ENCODE measurements around the gene IL12RB2. TPM values are rescaled to one million over a fixed set of nuclear protein-coding genes. Genes with fewer than 3 reads are reported as not detected.
"Not testable (repeated sequence)": the region's sequence is repeated elsewhere in the genome, so short reads cannot be mapped to it uniquely, and the experiment has no call there.

IL12RB2 gene
- total RNA-seq, 2 donors from 2014 or later = 2.1 to 3.4 TPM

DNA sequence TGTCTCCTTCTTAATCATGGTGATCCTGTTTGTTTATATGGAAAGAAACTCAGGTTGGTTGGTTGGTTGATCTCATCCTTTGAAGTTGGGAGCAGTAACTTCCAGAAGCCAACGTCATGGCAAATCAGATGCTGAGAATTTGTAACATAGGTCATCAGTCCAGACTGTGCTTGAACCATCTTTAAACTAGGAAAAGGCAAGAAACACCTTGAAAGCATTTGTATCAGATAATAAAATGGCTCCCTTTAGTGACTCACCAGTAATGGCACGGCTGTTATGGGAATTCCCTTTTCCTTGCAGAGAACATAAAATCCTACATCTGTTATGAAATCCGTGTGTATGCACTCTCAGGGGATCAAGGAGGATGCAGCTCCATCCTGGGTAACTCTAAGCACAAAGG lies 64.5 kb downstream of the IL12RB2 start:
- H3K9me3 ChIP-seq (ENCODE audit: control insufficient read depth, low read length, poor library complexity, severe bottlenecking) = no peaks in the 10 kb centered on the region
- no peak for ATAC-seq
- Mint-ChIP-seq H3K36me3 (ENCODE audit: low read depth) (peaks cover 2% of the 10 kb centered on the region), H3K27me3 (no peaks in the 10 kb centered on the region), H3K4me1 (no peaks in the 10 kb centered on the region), H3K27ac (no peak overlapping the region), H3K4me3 (no peak overlapping the region)
- DNase-seq = no peak

DNA sequence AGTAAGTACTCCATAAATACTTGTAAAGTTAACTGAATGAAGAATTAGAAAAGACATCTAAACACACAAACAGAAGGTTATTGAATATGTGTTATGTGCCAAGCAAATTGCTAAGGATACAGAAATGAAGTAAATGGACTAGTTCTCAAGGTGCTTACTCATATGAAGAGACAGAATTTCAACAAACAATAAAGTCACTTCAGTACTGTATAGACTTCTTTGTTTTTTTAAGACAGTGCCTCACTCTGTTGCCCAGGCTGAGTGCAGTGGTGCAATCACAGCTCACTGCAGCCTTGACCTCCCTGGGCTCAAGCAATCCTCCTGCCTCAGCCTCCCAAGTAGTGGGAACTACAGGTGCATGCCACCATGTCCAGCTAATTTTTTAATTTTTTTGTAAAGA lies 65.2 kb downstream of the IL12RB2 start:
- H3K9me3 ChIP-seq (ENCODE audit: control insufficient read depth, low read length, poor library complexity, severe bottlenecking) = no peaks in the 10 kb centered on the region
- Mint-ChIP-seq H3K36me3 (ENCODE audit: low read depth) (peaks cover 2% of the 10 kb centered on the region), H3K4me3 (no peak overlapping the region), H3K4me1 (no peaks in the 10 kb centered on the region), H3K27ac (no peak overlapping the region), H3K27me3 (no peaks in the 10 kb centered on the region)
- ATAC-seq (no peak), DNase-seq (no peak)

DNA sequence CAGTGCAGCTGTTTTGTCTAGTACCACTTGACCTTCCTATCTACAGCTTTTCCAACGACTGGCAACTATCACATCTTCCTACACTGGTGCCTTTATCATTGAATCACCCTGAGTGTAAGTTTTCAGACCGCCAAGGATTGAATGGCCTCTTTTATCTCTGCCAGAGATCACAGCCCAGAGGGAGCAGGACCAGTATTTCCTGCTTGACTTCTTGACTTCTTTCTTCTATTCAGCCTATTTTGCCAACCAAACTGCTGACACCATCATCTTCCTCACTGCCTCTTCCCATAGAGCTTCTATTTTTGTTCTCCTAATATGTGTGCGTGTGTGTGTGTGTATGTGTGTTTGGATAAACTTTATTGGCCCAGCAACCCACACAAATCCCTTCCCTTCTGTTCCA lies 68.7 kb downstream of the IL12RB2 start:
- H3K9me3 ChIP-seq (ENCODE audit: control insufficient read depth, low read length, poor library complexity, severe bottlenecking) = no peaks in the 10 kb centered on the region
- ATAC-seq (no peak), DNase-seq (no peak)
- Mint-ChIP-seq H3K36me3 (ENCODE audit: low read depth) (peaks cover 2% of the 10 kb centered on the region), H3K4me1 (no peaks in the 10 kb centered on the region), H3K4me3 (no peak overlapping the region), H3K27ac (no peak overlapping the region), H3K27me3 (no peaks in the 10 kb centered on the region)

DNA sequence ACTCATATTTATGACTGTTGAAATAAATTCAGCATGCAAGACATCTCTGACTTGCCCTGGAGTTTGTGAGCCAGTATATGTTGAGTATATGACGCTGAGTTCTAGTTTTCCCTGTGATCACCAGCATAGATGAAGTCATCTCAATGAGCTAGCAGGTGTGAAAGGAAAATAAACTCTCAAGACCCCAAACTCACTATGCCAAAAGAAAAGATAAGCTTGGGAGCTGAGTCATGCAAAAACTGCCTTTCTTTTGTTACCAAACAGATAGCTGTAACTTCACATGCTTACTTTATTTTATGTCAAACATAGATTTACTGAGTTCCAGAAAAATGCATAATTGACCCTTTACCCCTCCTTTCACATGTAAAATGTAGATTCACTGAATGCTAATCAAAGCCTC lies 69.6 kb downstream of the IL12RB2 start:
- no peaks in the 10 kb centered on the region for H3K27me3 Mint-ChIP-seq
- peaks cover 2% of the 10 kb centered on the region for H3K36me3 Mint-ChIP-seq (ENCODE audit: low read depth)
- ATAC-seq = no peak
- H3K4me3 Mint-ChIP-seq = no peak overlapping the region
- no peak for DNase-seq
- no peaks in the 10 kb centered on the region for H3K9me3 ChIP-seq (ENCODE audit: control insufficient read depth, low read length, poor library complexity, severe bottlenecking)
- no peak overlapping the region for H3K27ac Mint-ChIP-seq
- no peaks in the 10 kb centered on the region for H3K4me1 Mint-ChIP-seq

DNA sequence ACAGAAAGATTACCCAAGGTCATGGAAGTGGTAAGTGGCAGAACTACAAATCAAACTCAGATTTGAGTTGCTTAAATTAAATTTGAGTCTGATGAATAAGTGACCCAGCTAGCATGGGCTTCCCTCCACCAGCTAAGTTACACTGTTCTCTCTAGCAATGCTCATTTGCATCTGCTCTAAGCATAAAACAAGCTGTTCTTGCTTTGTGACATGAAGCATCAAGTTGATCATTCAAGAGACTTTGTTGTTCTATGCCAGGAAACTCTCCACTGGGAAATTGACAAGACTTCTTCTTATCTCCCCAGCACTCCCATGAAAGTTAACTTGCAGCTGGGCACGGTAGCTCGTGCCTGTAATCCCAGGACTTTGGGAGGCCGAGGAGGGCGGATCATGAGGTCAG lies 73.5 kb downstream of the IL12RB2 start:
- ATAC-seq (no peak), DNase-seq (no peak)
- Mint-ChIP-seq H3K27me3 (no peaks in the 10 kb centered on the region), H3K4me1 (no peaks in the 10 kb centered on the region), H3K4me3 (no peak overlapping the region), H3K36me3 (ENCODE audit: low read depth) (peaks cover 5% of the 10 kb centered on the region), H3K27ac (no peak overlapping the region)
- peaks cover 5% of the 10 kb centered on the region for H3K9me3 ChIP-seq (ENCODE audit: control insufficient read depth, low read length, poor library complexity, severe bottlenecking)

DNA sequence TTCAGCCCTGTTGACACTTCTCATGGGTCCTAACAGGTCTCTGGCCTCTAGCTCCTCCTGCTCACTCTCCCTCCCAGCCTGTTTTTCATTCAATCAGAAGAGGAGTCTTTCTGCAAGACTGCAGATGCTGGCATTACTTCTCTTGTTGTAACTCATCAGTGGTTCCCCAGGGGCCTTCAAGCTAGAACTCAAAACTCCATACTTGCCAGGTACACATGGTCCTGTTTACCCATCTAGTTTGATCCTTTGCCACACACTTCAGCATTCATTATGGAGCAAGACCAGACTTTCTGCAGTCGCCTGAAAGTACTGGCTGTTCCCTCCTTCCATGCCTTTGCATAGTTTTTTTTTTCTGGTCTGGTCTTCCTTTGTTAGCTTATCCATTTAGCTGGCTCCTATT lies 74.6 kb downstream of the IL12RB2 start:
- no peak for DNase-seq
- no peak for ATAC-seq
- Mint-ChIP-seq H3K4me1 (no peaks in the 10 kb centered on the region), H3K4me3 (no peak overlapping the region), H3K27ac (no peak overlapping the region), H3K27me3 (no peaks in the 10 kb centered on the region), H3K36me3 (ENCODE audit: low read depth) (peaks cover 3% of the 10 kb centered on the region)
- H3K9me3 ChIP-seq (ENCODE audit: control insufficient read depth, low read length, poor library complexity, severe bottlenecking) = peaks cover 5% of the 10 kb centered on the region

DNA sequence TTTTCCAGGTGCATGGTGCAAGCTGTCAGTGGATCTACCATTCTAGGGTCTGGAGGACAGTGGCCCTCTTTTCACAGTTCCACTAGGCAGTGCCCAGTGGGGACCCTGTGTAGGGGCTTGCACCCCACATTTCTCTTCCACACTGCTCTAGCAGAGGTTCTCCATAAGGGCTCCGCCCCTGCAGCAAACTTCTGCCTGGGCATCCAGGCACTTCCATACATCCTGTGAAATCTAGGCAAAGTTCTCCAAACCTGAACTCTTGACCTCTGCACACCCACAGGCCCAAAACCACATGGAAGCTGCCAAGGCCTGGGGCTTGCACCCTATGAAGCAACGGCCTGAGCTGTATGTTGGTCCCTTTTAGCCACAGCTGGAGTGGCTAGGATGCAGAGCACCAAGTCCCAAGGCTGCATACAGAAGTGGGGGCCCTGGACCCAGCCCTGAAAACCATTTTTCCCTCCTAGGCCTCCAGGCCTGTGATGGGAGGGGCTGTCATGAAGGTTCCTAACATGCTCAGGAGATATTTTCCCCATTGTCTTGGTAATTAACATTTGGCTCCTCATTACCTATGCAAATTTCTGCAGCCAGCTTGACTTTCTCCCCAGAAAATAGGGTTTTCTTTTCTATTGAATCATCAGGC lies 76.4 kb downstream of the IL12RB2 start:
- H3K36me3 Mint-ChIP-seq (ENCODE audit: low read depth) = peaks cover 3% of the 10 kb centered on the region
- H3K4me3 Mint-ChIP-seq = no peak overlapping the region
- H3K9me3 ChIP-seq (ENCODE audit: control insufficient read depth, low read length, poor library complexity, severe bottlenecking) = peaks cover 5% of the 10 kb centered on the region
- H3K4me1 Mint-ChIP-seq = no peaks in the 10 kb centered on the region
- ATAC-seq (no peak), DNase-seq (no peak)
- H3K27ac Mint-ChIP-seq = no peak overlapping the region
- H3K27me3 Mint-ChIP-seq = no peaks in the 10 kb centered on the region

DNA sequence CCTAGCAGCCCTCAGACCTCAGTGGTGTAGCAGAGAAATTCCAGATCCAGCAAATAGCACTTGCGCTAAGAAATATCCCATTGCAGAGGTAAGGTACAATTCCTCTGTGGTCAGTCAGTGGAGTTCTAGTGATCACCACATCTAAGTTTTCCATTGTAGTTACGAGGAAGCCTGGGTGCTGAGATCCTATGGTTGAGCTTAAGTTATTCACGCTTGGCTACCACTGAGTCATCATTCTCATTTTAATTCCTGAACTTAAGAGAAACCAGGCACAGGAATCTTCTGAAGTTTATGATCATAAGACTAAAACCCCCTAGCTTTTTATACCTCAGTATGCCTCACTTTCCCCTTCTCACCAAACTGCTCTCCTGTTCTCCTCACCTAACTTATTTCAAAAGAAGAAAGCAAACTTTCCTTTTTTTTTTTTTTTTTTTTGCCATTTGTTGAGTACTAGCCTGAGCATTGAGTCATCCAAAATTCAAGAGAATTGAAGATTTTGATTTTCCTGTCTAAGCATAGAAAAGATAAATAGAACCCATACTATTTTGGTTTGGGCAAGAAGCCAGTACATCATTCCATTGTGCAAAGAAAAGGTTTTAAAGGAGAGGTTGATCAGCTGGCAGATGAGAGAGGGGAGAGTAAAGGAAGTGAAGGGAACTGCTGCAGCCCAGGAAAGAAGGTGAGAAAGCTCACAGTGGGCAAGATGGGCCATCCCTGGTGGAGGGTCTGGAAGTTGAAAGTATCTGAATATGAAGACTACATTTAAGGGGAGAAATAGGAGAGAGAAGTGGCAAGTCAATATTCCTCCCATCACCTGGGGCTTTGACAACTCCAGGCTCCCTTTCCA lies 82.6 kb downstream of the IL12RB2 start:
- no peak overlapping the region for H3K27ac Mint-ChIP-seq
- peaks cover 4% of the 10 kb centered on the region for H3K36me3 Mint-ChIP-seq (ENCODE audit: low read depth)
- peaks cover 2% of the 10 kb centered on the region for H3K9me3 ChIP-seq (ENCODE audit: control insufficient read depth, low read length, poor library complexity, severe bottlenecking)
- ATAC-seq = no peak
- peaks cover 3% of the 10 kb centered on the region for H3K4me1 Mint-ChIP-seq
- DNase-seq = no peak
- H3K4me3 Mint-ChIP-seq = no peak overlapping the region
- H3K27me3 Mint-ChIP-seq = no peaks in the 10 kb centered on the region

DNA sequence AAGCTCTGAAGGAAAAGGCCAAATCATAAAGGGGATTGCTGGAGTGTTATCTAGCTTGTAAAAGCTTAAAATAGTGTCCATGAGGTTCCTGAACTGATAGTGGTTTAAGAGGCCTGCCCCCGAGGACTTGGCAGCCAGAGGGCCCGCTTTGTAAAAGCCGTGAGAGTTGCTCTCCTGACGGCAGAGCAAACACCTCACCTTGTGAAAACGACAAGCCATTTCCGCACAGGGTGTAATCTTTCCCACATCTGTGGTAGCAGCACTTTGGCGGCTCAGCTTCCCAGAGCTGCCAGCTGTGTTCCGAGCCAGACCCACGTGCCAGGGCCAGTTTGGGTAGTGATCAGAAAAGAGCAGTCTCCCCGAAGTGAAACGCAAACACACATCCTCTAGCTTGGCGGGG lies 85.6 kb downstream of the IL12RB2 start:
- Mint-ChIP-seq H3K4me1 (peaks cover 6% of the 10 kb centered on the region), H3K36me3 (ENCODE audit: low read depth) (peaks cover 4% of the 10 kb centered on the region), H3K27ac (no peak overlapping the region), H3K27me3 (no peaks in the 10 kb centered on the region), H3K4me3 (no peak overlapping the region)
- DNase-seq (no peak), ATAC-seq (no peak)
- H3K9me3 ChIP-seq (ENCODE audit: control insufficient read depth, low read length, poor library complexity, severe bottlenecking) = no peaks in the 10 kb centered on the region

DNA sequence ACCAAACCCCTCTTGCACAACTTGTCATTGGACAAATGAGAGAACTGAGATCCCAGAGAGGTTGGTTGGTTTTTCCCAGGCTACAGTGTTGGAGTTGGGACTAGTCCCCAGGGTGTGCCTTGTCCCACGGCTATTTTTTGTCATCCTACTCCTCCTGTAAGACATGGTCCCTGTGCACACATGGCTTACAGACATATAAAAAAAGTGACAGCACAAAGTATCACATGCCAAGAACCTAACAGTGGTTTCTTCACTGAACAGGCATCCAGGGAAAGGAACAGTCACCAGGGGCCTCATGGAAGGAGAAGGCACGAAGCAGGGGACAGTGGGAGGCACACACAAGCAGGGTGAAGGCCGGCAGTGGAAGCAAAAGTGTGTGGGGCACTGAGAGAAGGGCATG lies 86.1 kb downstream of the IL12RB2 start:
- H3K4me1 Mint-ChIP-seq = peaks cover 6% of the 10 kb centered on the region
- H3K27ac Mint-ChIP-seq = no peak overlapping the region
- H3K4me3 Mint-ChIP-seq = no peak overlapping the region
- DNase-seq (no peak), ATAC-seq (no peak)
- H3K36me3 Mint-ChIP-seq (ENCODE audit: low read depth) = peaks cover 4% of the 10 kb centered on the region
- no peaks in the 10 kb centered on the region for H3K27me3 Mint-ChIP-seq
- H3K9me3 ChIP-seq (ENCODE audit: control insufficient read depth, low read length, poor library complexity, severe bottlenecking) = no peaks in the 10 kb centered on the region

DNA sequence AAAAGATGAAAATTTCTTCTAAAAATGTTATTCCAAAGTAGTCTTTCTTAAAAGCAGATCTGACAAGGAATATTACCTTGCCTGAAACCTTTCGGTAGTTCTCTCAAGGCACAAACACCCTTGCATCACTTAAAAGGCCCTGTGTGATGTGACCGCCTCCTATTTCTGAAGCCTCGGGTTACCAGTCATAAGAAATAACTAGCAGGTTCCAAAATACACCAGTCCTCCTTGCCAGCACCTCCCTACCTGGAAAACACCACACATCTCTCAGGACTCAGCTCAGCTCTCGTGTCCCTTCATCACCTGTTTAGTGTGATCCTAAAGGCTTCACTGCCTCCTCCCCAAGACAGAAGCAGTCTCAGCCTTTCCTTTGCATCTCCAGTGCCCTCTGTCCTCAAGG lies 86.9 kb downstream of the IL12RB2 start:
- Mint-ChIP-seq H3K4me3 (no peak overlapping the region), H3K27me3 (no peaks in the 10 kb centered on the region), H3K27ac (no peak overlapping the region), H3K4me1 (peaks cover 6% of the 10 kb centered on the region), H3K36me3 (ENCODE audit: low read depth) (peaks cover 4% of the 10 kb centered on the region)
- no peaks in the 10 kb centered on the region for H3K9me3 ChIP-seq (ENCODE audit: control insufficient read depth, low read length, poor library complexity, severe bottlenecking)
- DNase-seq = no peak
- no peak for ATAC-seq

DNA sequence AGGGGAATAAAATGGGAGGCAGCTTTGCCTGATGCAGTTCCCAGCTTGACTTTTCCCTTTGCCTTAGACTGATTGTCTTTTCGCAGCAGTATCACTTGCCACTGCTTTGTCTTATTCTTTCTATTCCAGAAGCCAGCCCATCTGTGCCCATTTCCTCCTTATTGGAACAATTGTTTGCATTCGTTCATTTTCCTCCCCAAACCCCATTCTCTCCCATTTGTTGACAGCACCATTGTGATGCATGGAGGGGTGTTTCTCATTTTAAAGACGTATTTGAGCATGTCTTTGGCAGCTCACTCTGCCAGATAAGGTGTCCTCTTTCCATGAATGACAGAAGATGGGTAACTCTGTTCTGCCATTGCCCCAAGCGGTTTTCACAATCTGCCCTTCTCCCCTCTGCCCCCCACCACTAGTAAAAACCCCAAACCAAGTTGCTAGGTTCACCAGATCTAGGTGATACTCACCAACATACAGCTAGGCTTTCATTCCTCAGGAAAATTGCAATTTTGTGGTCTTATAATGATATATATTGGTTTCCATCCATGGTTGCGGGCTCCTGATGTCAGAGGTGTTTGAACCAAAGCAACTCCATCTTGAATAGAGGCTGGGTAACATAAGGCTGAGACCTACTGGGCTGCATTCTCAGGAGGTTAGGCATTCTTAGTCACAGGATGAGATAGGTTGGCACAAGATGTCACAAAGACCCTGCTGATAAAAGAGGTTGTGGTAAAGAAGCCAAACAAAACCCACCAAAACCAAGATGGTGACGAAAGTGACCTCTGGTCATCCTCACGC lies 91.7 kb downstream of the IL12RB2 start:
- Mint-ChIP-seq H3K4me1 (peaks cover 5% of the 10 kb centered on the region), H3K4me3 (no peak overlapping the region), H3K36me3 (ENCODE audit: low read depth) (no peaks in the 10 kb centered on the region), H3K27me3 (no peaks in the 10 kb centered on the region), H3K27ac (no peak overlapping the region)
- no peak for ATAC-seq
- no peaks in the 10 kb centered on the region for H3K9me3 ChIP-seq (ENCODE audit: control insufficient read depth, low read length, poor library complexity, severe bottlenecking)
- no peak for DNase-seq

DNA sequence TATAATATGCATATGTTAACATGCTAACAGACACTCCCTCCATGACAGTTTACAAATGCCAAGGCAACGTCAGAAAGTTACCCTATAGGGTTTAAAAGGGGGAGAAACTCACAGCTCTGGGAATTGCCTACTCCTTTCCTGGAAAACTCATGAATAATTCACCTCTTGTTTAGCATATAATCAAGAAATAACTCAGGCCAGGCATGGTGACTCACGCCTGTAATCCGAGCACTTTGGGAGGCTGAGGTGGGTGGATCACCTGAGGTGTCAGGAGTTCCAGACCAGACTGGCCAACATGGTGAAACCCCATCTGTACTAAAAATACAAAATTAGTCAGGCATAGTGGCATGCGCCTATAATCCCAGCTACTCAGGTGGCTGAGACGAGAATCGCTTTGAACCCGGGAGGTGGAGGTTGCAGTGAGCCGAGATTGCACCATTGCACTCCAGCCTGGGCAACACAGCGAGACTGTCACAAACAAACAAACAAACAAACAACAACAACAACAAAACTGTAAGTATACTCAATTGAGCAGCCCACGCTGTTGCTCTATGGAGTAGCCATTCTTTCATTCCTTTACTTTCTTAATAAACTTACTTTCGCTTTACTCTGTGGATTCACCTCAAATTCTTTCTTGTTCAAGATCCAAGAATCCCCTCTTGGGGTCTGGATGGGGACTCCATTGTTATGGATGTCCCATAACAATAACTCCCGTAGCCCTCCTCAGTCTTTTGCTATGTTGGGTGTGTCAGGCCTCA lies 92.5 kb downstream of the IL12RB2 start:
- not testable (repeated sequence) for ATAC-seq, H3K4me3 Mint-ChIP-seq, H3K27ac Mint-ChIP-seq

More for the DNA sequence above, 92.5 kb downstream of the IL12RB2 start:
- not testable (repeated sequence) for H3K4me1 Mint-ChIP-seq; DNase-seq; H3K36me3 Mint-ChIP-seq (ENCODE audit: low read depth); H3K27me3 Mint-ChIP-seq; H3K9me3 ChIP-seq (ENCODE audit: control insufficient read depth, low read length, poor library complexity, severe bottlenecking)
